H1 (cell line): ENCODE measurements around the gene SOCS4. TPM values are rescaled to one million over a fixed set of nuclear protein-coding genes. Genes with fewer than 3 reads are reported as not detected.
"Not testable (repeated sequence)": the region's sequence is repeated elsewhere in the genome, so short reads cannot be mapped to it uniquely, and the experiment has no call there.

Experiments
- CTCF ChIA-PET: fragments of 300-600 bp; sonication (Branson Sonifier 250); formaldehyde crosslinking; loops from one replicate; lab custom pipeline; 2021; ENCODE audit not compliant: partially characterized antibody; lab: Charles Lee
- POLR2A ChIA-PET: fragments of 300-600 bp; sonication (Branson Sonifier 250); formaldehyde crosslinking; loops from one replicate; lab custom pipeline; 2021; ENCODE audit warnings: inconsistent platforms; ENCODE audit not compliant: partially characterized antibody; lab: Charles Lee
- DNase-seq, 2 experiments: peaks; one replicate each; pipeline versions ENCODE4 v3.0.0 to v3.0.0-alpha.2; 2010 to 2022; ENCODE audit warnings: low spot score in 2 of 2, low read depth in 1 of 2, mixed read lengths in 1 of 2
- FAIRE-seq: peaks from 2 replicates; lab custom pipeline; 2011; peaks lifted over from hg19 to GRCh38; lab: Jason Lieb, UNC
- H2AFZ ChIP-seq: 2 replicates; pipeline ENCODE4 v1.8.1; 2012; ENCODE audit warnings: low read length, inconsistent platforms
- H2AK5ac ChIP-seq: 2 replicates; pipeline ENCODE4 v1.6.1; 2013; ENCODE audit warnings: low read depth, low read length
- H2BK120ac ChIP-seq: replicated peaks from 2 replicates; pipeline ENCODE3; 2013; ENCODE audit warnings: low read depth, low read length, inconsistent platforms
- H2BK12ac ChIP-seq: 2 replicates; pipeline ENCODE4 v1.6.1; 2013; ENCODE audit warnings: low read depth, low read length
- H2BK15ac ChIP-seq: 2 replicates; pipeline ENCODE4 v1.6.1; 2013; ENCODE audit warnings: low read length
- H2BK20ac ChIP-seq: 2 replicates; pipeline ENCODE4 v1.6.1; 2013; ENCODE audit warnings: low read length
- H2BK5ac ChIP-seq: 2 replicates; pipeline ENCODE4 v1.6.1; 2013; ENCODE audit warnings: low read depth, low read length
- H3K14ac ChIP-seq: 2 replicates; pipeline ENCODE4 v1.6.1; 2013; ENCODE audit warnings: inconsistent platforms; ENCODE audit not compliant: insufficient read length
- H3K18ac ChIP-seq: 2 replicates; pipeline ENCODE4 v1.6.1; 2013; ENCODE audit warnings: low read length; ENCODE audit errors: extremely low read depth
- H3K23ac ChIP-seq: 2 replicates; pipeline ENCODE4 v1.6.1; 2013; ENCODE audit warnings: inconsistent platforms; ENCODE audit not compliant: insufficient read length
- H3K23me2 ChIP-seq: 2 replicates; pipeline ENCODE4 v1.6.1; 2013; ENCODE audit warnings: low read depth, low read length
- H3K27ac ChIP-seq: 2 replicates; pipeline ENCODE4 v1.6.1; 2011; ENCODE audit warnings: low read depth, low read length, inconsistent platforms
- H3K27me3 ChIP-seq, 4 experiments: replicated peaks in 1 of 4; 1 replicate in 1 of 4; 2 replicates in 3 of 4; pipeline versions ENCODE4 v1.6.1 to v1.8.1; 2011 to 2013; ENCODE audit warnings: low read length in 3 of 4, mild to moderate bottlenecking in 3 of 4, inconsistent platforms in 2 of 4, mixed read lengths in 2 of 4, moderate library complexity in 1 of 4; ENCODE audit not compliant: control insufficient read depth in 3 of 4, insufficient read depth in 3 of 4; ENCODE audit errors: extremely low read depth in 1 of 4
- H3K36me3 ChIP-seq, 4 experiments: 2 replicates each; pipeline versions ENCODE4 v1.6.1 to v1.8.1; 2011 to 2013; ENCODE audit warnings: mild to moderate bottlenecking in 4 of 4, low read length in 3 of 4, moderate library complexity in 2 of 4, control low read depth in 1 of 4, inconsistent platforms in 1 of 4; ENCODE audit not compliant: insufficient read depth in 4 of 4, control insufficient read depth in 2 of 4
- H3K4ac ChIP-seq: replicated peaks from 2 replicates; pipeline ENCODE3; 2013; ENCODE audit warnings: low read length, low read depth, mixed read lengths, inconsistent platforms; ENCODE audit not compliant: insufficient read length
- H3K4me1 ChIP-seq, 4 experiments: replicated peaks in 1 of 4; 1 replicate in 1 of 4; 2 replicates in 3 of 4; pipeline versions ENCODE4 v1.6.1 to v1.8.1; 2011 to 2013; ENCODE audit warnings: low read length in 3 of 4, inconsistent platforms in 2 of 4, mixed read lengths in 1 of 4; ENCODE audit not compliant: insufficient read depth in 4 of 4, control insufficient read depth in 3 of 4
- H3K4me2 ChIP-seq, 2 experiments: 2 replicates each; pipeline versions ENCODE4 v1.6.1 to v1.8.1; 2011 to 2013; ENCODE audit warnings: low read depth in 2 of 2, low read length in 2 of 2, control low read depth in 1 of 2, inconsistent platforms in 1 of 2, mild to moderate bottlenecking in 1 of 2; ENCODE audit not compliant: insufficient read depth in 1 of 2
- H3K4me3 ChIP-seq, 4 experiments: fragments of 200-600, 300-600 bp in 1 of 4; sonication (generic), shearing (Covaris generic), sonication (Bioruptor Twin) in 1 of 4; 2 replicates each; pipeline versions ENCODE4 v1.5.1 to v1.8.1; 2011 to 2016; ENCODE audit warnings: low read length in 4 of 4, low read depth in 3 of 4, control low read depth in 2 of 4, inconsistent platforms in 2 of 4, mild to moderate bottlenecking in 2 of 4, mixed read lengths in 1 of 4, moderate library complexity in 1 of 4; ENCODE audit not compliant: insufficient read depth in 2 of 4; ENCODE audit errors: extremely low read depth in 1 of 4
- H3K56ac ChIP-seq: replicated peaks from 2 replicates; pipeline ENCODE3; 2013; ENCODE audit warnings: low read depth, mild to moderate bottlenecking, mixed read lengths, low read length, inconsistent platforms; ENCODE audit not compliant: insufficient read length
- H3K79me1 ChIP-seq: 2 replicates; pipeline ENCODE4 v1.6.1; 2013; ENCODE audit warnings: low read depth, low read length, control low read depth
- H3K79me2 ChIP-seq, 2 experiments: 2 replicates each; pipeline versions ENCODE4 v1.6.1 to v1.8.1; 2012 to 2013; ENCODE audit warnings: low read length in 2 of 2, mild to moderate bottlenecking in 2 of 2, inconsistent platforms in 1 of 2; ENCODE audit not compliant: insufficient read depth in 2 of 2, control insufficient read depth in 1 of 2
- H3K9ac ChIP-seq, 4 experiments: replicated peaks in 1 of 4; 1 replicate in 1 of 4; 2 replicates in 3 of 4; pipeline versions ENCODE4 v1.6.1 to v1.8.1; 2011 to 2013; ENCODE audit warnings: low read depth in 3 of 4, low read length in 3 of 4, control low read depth in 2 of 4, mild to moderate bottlenecking in 2 of 4, moderate library complexity in 2 of 4, inconsistent platforms in 1 of 4; ENCODE audit errors: extremely low read depth in 1 of 4
- H3K9me3 ChIP-seq, 2 experiments: 2 replicates each; pipeline versions ENCODE4 v1.6.1 to v1.8.1; 2012 to 2013; ENCODE audit warnings: mild to moderate bottlenecking in 2 of 2, moderate library complexity in 2 of 2, control low read depth in 1 of 2, inconsistent platforms in 1 of 2, low read depth in 1 of 2, low read length in 1 of 2, mixed read lengths in 1 of 2; ENCODE audit not compliant: insufficient read depth in 2 of 2
- H4K20me1 ChIP-seq, 2 experiments: replicated peaks in 1 of 2; 2 replicates each; pipeline versions ENCODE3 to v1.8.1; 2011 to 2013; ENCODE audit warnings: inconsistent platforms in 2 of 2, low read length in 2 of 2, mild to moderate bottlenecking in 1 of 2; ENCODE audit not compliant: insufficient read depth in 2 of 2, control insufficient read depth in 1 of 2
- H4K5ac ChIP-seq: 2 replicates; pipeline ENCODE4 v1.6.1; 2013; ENCODE audit warnings: low read length, low read depth, mixed read lengths, inconsistent platforms; ENCODE audit not compliant: insufficient read length
- H4K8ac ChIP-seq: 2 replicates; pipeline ENCODE4 v1.8.0; 2013; ENCODE audit warnings: mild to moderate bottlenecking, moderate library complexity, low read length, inconsistent platforms; ENCODE audit not compliant: insufficient read depth; ENCODE audit errors: extremely low read depth
- H4K91ac ChIP-seq: replicated peaks from 2 replicates; pipeline ENCODE3; 2013; ENCODE audit warnings: low read length, mixed read lengths, inconsistent platforms; ENCODE audit not compliant: insufficient read length
- E2F6 ChIP-seq: IDR thresholded peaks from 2 replicates; pipeline ENCODE4 v1.6.1; 2012; ENCODE audit warnings: inconsistent platforms
- HDAC2 ChIP-seq, 2 experiments: fragments of 300-600 bp in 1 of 2; sonication (generic) in 1 of 2; IDR thresholded peaks; 2 replicates each; pipeline ENCODE4 v1.6.1; 2011 to 2012; ENCODE audit warnings: low read depth in 2 of 2, low read length in 2 of 2, mild to moderate bottlenecking in 2 of 2, moderate library complexity in 2 of 2, borderline replicate concordance in 1 of 2, inconsistent platforms in 1 of 2
- RBBP5 ChIP-seq: IDR thresholded peaks from 2 replicates; pipeline ENCODE4 v1.7.1; 2012; ENCODE audit warnings: low read depth, mild to moderate bottlenecking, inconsistent platforms, low read length, moderate library complexity, borderline replicate concordance
- SP1 ChIP-seq: IDR thresholded peaks from 2 replicates; pipeline ENCODE4 v1.6.1; 2011; ENCODE audit warnings: low read depth, low read length
- TAF1 ChIP-seq: IDR thresholded peaks from 2 replicates; pipeline ENCODE4 v1.6.1; 2011; ENCODE audit warnings: mild to moderate bottlenecking, low read depth, low read length
- WGBS, 2 experiments: shearing (Covaris generic) in 1 of 2; methylation state at CpG; one replicate each; pipeline versions ENCODE4 v1.1.6 to v1.1.7; 2013 to 2015; ENCODE audit warnings: low lambda C conversion rate in 2 of 2, mixed read lengths in 2 of 2, inconsistent platforms in 1 of 2, low coverage in 1 of 2, missing lambda C conversion rate in 1 of 2; ENCODE audit not compliant: insufficient replicate concordance in 2 of 2, insufficient coverage in 1 of 2, insufficient read length in 1 of 2; ENCODE audit errors: extremely low coverage in 1 of 2, missing lambda C conversion rate in 1 of 2; 5-methylcytosine and 5-hydroxymethylcytosine counted together
- polyA plus RNA-seq, 7 experiments: library from polyadenylated mRNA; depleted of rRNA in 3 of 7; stranded (reverse) in 5 of 7; unstranded in 2 of 7; fragments of >200 nt in 5 of 7; fragments of 200-250 nt in 2 of 7; gene quantifications; 1 replicate in 5 of 7; 2 replicates in 1 of 7; 4 replicates in 1 of 7; pipeline versions ENCODE4 v1.2.1 to v1.2.3, GENCODE V29; 2011 to 2013; ENCODE audit warnings: missing spikeins in 2 of 7, mixed read lengths in 2 of 7
- total RNA-seq: library from RNA; stranded (reverse); fragmentation: NEBNext Ultra II Directional; extraction: Animal tissue kit (Norgen Biotek cat#: 25700); gene quantifications from 2 replicates; pipeline ENCODE4 v1.2.1, GENCODE V29; 2021

The SOCS4 gene
- total and polyA plus RNA-seq, 2 of the 8 experiments (the other 6 are each of a cell fraction or from before 2014, with no cell fraction given) = 5.5 to 31.5 TPM

GRCh38 chr14:55062517-55063351 is 35.7 kb downstream of the SOCS4 start (continued):
- no peak for TF ChIP-seq RBBP5
- no peak for TF ChIP-seq HDAC2 (IDR thresholded peaks at IDR 0.05; ENCODE audit: borderline replicate concordance in 1 of 2, low read depth in 2 of 2, low read length in 2 of 2)
- no peak for TF ChIP-seq E2F6
- TF ChIP-seq SP1 = no peak
- TF ChIP-seq TAF1 = no peak

- not testable (repeated sequence) for H2BK5ac ChIP-seq, H3K23ac ChIP-seq, H2BK15ac ChIP-seq, H2AK5ac ChIP-seq, H2BK20ac ChIP-seq, H3K18ac ChIP-seq, H3K4me3 ChIP-seq, H2BK120ac ChIP-seq, H3K4me2 ChIP-seq, H3K27ac ChIP-seq, H2AFZ ChIP-seq, H3K4me1 ChIP-seq, H4K20me1 ChIP-seq, H4K8ac ChIP-seq, H3K56ac ChIP-seq, H4K5ac ChIP-seq, DNase-seq, H4K91ac ChIP-seq, FAIRE-seq, H3K23me2 ChIP-seq, H3K14ac ChIP-seq, H2BK12ac ChIP-seq, H3K4ac ChIP-seq, H3K9me3 ChIP-seq, H3K27me3 ChIP-seq, H3K9ac ChIP-seq, H3K79me1 ChIP-seq
- CTCF ChIA-PET = interaction anchor here (2.0 kb wide), 1 partner anchor 12 kb away, joined by 6 read pairs; no protein-coding TSS in a partner anchor
- Histone ChIP-seq H3K36me3 (peaks cover 15 to 47% (median 26%) of the 10 kb centered on the region in 4 experiments), H3K79me2 (peaks cover 0 to 18% of the 10 kb centered on the region in 2 experiments; a peak in 2 of 4 replicates)
- 93% methylated on average over 2 of the region's 2 CpGs; no CpG with 5 or more reads in 1 of the 2 experiments for WGBS, 2 experiments
- POLR2A ChIA-PET = interaction anchor here (1.2 to 4.5 kb wide), 2 partner anchors 11 to 16 kb away, joined by 3 to 45 read pairs; partner anchors contain the start of gene MAPK1IP1L
These were observed 37.9 kb downstream of the SOCS4 start for GRCh38 chr14:55064896-55065295.
